Stimulated activated CD4-positive, alpha-beta T cell treated with anti-CD3 and anti-CD28 coated beads, Interleukin-1b, Interleukin-23, amount 100 ng/mL, for 1 hour (primary cell): ENCODE data around the gene FXR2.

Experiments
- DNase-seq, 2 donors: peaks; one replicate each; pipeline ENCODE4 v3.0.0-alpha.2; 2020; ENCODE audit warnings: low read depth in 2 of 2

FXR2 gene

DNA sequence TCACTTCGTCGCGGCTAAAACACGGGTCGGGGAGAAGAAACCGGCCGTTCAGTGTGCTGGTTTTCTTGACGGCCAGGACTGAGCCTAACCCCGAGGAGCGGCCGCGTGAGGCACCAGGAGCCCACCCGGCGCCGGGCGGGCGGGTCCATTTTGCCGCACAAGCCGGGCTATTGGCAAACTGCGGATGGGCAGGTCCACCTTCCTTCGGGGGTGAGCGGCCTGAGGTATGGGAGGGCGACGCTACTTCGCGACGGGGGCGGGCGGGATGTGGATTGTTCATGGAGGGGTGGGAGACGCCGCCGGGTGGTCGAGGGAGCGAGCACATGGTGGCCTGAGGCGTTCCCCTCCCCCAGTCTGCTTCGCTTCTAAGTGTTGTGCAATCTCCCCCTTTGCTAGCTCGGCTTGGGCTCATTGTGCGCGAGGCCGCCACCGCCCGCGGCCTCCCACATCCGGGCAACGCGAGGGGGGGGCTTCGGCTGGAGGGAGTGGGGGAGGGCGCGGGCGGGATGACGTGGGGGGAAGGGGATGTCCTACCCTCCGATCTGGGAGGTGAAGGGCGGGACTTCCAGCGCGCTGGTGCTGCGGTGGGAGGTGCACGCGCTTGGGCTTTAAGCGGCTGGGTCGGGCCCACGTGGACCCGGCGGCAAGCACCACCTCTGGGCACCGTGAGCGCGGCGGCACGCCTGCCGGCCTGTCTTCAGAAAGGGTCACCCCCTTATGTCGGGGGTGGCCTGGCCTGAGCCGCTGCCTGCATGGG is 41.2 kb downstream of the FXR2 start:
- peak; percentile 80 to 84 for DNase-seq

GRCh38 chr17:7572588-7573323 is 41.9 kb downstream of the FXR2 start:
- peak; percentile 99 to 100 for DNase-seq

DNA sequence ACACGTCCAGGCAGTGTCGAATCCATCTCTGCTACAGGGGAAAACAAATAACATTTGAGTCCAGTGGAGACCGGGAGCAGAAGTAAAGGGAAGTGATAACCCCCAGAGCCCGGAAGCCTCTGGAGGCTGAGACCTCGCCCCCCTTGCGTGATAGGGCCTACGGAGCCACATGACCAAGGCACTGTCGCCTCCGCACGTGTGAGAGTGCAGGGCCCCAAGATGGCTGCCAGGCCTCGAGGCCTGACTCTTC is 42.4 kb downstream of the FXR2 start:
- DNase-seq, result no peak

- no peak for DNase-seq
Observed at GRCh38 chr17:7570351-7570750, 44.3 kb downstream of the FXR2 start.

DNA sequence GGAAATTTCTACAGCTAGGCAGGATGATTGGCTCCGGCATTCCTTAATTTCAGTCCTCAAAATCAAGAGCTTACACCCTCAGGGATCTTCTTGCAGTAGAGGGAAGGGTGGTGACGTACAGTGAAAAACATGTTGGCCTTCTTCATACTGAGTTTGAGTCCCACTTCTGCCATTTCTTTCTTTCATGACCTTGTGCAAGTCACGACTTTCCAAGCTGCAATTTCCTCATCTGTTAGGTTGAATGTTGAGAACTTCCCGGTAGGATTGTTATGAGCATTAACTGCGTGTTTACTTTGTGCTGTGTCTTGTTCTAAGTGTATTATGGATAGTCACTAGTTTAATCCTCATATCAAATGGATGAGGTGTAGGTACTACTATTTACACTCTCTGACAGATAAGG is 45.1 kb downstream of the FXR2 start:
- DNase-seq, result no peak

- DNase-seq, result no peak
Observed at GRCh38 chr17:7563115-7563869, 51.4 kb downstream of the FXR2 start.

- no peak for DNase-seq
Observed at GRCh38 chr17:7562208-7562605, 52.5 kb downstream of the FXR2 start.

GRCh38 chr17:7561589-7562207 is 53.0 kb downstream of the FXR2 start, which contains the start of gene SENP3:
SENP3 (plus strand) TSS chr17:7561919; CDS start chr17:7563077, 1,158 bp downstream.
- DNase-seq, result peak; percentile 74 to 76

DNA sequence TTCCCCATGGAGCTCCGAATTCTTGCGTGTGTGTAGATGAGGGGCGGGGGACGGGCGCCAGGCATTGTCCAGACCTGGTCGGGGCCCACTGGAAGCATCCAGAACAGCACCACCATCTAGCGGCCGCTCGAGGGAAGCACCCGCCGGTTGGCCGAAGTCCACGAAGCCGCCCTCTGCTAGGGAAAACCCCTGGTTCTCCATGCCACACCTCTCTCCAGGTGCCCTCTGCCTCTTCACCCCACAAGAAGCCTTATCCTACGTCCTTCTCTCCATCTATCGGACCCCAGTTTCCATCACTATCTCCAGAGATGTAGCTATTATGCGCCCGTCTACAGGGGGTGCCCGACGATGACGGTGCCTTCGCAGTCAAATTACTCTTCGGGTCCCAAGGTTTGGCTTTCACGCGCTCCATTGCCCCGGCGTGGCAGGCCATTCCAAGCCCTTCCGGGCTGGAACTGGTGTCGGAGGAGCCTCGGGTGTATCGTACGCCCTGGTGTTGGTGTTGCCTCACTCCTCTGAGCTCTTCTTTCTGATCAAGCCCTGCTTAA is 53.6 kb downstream of the FXR2 start:
- DNase-seq, result peak; percentile 64 to 71

GRCh38 chr17:7560172-7561027 is 54.3 kb downstream of the FXR2 start:
- peak in 1 of 2 donors; percentile 38 for DNase-seq

- no peak for DNase-seq
Observed at GRCh38 chr17:7559320-7560171, 55.2 kb downstream of the FXR2 start.

DNA sequence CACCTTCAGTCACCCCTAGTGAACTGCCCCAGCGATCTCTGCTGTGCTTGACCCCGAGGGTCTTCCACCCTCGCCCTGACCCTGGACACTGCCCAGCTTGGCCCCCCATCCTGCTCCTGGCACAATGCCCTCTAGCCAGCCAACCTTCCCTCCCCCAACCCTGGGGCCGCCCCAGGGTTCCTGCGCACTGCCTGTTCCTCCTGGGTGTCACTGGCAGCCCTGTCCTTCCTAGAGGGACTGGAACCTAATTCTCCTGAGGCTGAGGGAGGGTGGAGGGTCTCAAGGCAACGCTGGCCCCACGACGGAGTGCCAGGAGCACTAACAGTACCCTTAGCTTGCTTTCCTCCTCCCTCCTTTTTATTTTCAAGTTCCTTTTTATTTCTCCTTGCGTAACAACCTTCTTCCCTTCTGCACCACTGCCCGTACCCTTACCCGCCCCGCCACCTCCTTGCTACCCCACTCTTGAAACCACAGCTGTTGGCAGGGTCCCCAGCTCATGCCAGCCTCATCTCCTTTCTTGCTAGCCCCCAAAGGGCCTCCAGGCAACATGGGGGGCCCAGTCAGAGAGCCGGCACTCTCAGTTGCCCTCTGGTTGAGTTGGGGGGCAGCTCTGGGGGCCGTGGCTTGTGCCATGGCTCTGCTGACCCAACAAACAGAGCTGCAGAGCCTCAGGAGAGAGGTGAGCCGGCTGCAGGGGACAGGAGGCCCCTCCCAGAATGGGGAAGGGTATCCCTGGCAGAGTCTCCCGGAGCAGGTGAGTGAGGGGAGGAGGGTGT is 56.0 kb downstream of the FXR2 start, which contains the start of gene TNFSF13:
Gene TNFSF13, plus strand, starts transcription at position 207 of the 776 bp plus-strand sequence. Its CDS starts 290 bp downstream, at position 497.
- no peak for DNase-seq

- DNase-seq, result no peak
Observed at GRCh38 chr17:7557775-7558543, 56.7 kb downstream of the FXR2 start.

GRCh38 chr17:7557147-7557764 is 57.4 kb downstream of the FXR2 start:
- DNase-seq, result no peak

- DNase-seq, result no peak
Observed at GRCh38 chr17:7556627-7557026, 58.1 kb downstream of the FXR2 start.

DNA sequence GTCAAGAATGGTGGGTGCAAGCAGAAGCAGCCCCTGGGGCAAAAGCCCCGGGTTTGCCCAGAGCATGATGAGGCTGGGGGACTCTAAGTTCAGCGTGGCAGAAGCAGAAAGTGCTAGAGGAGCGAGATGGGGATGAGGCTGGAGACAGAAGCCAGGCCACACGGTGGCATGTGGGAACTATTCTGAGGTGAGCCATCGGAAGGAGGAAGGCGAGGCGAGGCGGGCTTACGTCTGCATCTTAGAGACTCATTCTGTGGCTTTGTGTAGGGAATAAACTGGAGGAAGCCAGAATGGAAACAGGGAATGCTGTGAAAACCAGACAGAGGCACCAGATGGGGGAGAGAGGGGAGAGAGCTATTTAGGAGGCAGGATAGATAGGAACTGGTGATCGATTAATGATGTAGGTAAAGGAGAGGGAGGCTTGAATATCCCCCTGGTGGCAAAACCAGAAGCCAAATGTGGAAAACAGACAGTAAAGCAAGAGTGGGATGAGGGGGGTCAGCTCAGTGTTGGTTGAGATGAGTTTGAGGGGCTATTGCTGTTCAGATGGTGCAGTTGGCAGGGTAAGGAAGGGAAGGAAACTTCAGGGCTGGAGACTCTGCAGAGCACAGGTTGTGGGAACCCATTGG is 59.3 kb downstream of the FXR2 start:
- no peak for DNase-seq

DNA sequence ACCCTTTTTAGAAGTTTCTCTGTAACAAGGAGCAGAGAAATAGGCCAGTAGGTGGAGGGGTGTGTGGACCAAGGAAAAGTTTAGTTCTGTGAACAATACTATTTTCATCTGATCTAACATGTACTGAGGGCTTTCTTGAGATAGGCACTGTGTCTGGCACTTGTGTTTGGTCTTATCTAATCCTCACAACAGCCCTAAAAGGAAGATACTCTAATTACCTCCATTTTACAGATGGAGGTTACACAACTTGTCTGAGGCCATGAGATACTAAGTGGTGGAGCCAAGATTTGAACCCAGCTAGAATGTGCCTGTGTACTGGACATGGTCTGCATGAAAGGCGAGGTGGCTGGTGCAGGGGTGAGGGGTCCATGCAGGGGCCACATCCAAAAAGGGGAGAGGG is 61.3 kb downstream of the FXR2 start:
- no peak for DNase-seq
